ENCODE data around the gene OR4E2. TPM values are rescaled to one million over a fixed set of nuclear protein-coding genes. Genes with fewer than 3 reads are reported as not detected.

The OR4E2 gene
- total and polyA plus RNA-seq, 2 donors (not counting 1 experiment from before 2014, with no cell fraction given), result not detected

- no peaks in the 10 kb centered on the region for H3K27me3 ChIP-seq (ENCODE audit: control insufficient read depth, insufficient read depth, low read length)
- H3K4me3 ChIP-seq (replicated peaks in 1 of 4; ENCODE audit: control extremely low read depth in 1 of 4, insufficient read depth in 1 of 4, low read depth in 3 of 4, low read length in 4 of 4), result no peak overlapping the region
- no peaks in the 10 kb centered on the region for H3K9me3 ChIP-seq (ENCODE audit: control insufficient read depth, insufficient read depth, low read depth, low read length)
- H3K9ac ChIP-seq (ENCODE audit: insufficient read depth, low read length), result no peak overlapping the region
- no peak for TF ChIP-seq EZH2 (IDR thresholded peaks at IDR 0.05; ENCODE audit: low read length, missing control alignments)
- no peak for TF ChIP-seq CTCF (conservative IDR thresholded peaks at IDR 0.05 in 1 of 2, IDR thresholded peaks at IDR 0.05 in 1 of 2; ENCODE audit: low read depth in 1 of 2, low read length in 2 of 2)
- DNase-seq (ENCODE audit: low read depth in 2 of 2), result no peak
- H2AFZ ChIP-seq (ENCODE audit: low read length), result no peak overlapping the region
- H3K27ac ChIP-seq (ENCODE audit: insufficient read depth, low read length), result no peak overlapping the region
- no peak overlapping the region for H3K4me2 ChIP-seq (ENCODE audit: extremely low read depth, insufficient read depth, low read length)
- no peaks in the 10 kb centered on the region for H3K4me1 ChIP-seq (ENCODE audit: control insufficient read depth, extremely low read depth, insufficient read depth, low read length)
- H3K36me3 ChIP-seq (ENCODE audit: control insufficient read depth, insufficient read depth, low read length), result no peaks in the 10 kb centered on the region
- no peaks in the 10 kb centered on the region for H4K20me1 ChIP-seq (ENCODE audit: control insufficient read depth, extremely low read depth, insufficient read depth, low read length)
- H3K79me2 ChIP-seq (ENCODE audit: control insufficient read depth, insufficient read depth, low read length), result no peaks in the 10 kb centered on the region
These were observed 45.9 kb downstream of the OR4E2 start for GRCh38 chr14:21699551-21699950.

GRCh38 chr14:21702316-21702715 lies 48.7 kb downstream of the OR4E2 start:
- Histone ChIP-seq H3K79me2 (ENCODE audit: control insufficient read depth, insufficient read depth, low read length) (no peaks in the 10 kb centered on the region), H3K36me3 (ENCODE audit: control insufficient read depth, insufficient read depth, low read length) (no peaks in the 10 kb centered on the region), H3K4me3 (replicated peaks in 1 of 4; ENCODE audit: control extremely low read depth in 1 of 4, insufficient read depth in 1 of 4, low read depth in 3 of 4, low read length in 4 of 4) (no peak overlapping the region), H3K9me3 (ENCODE audit: control insufficient read depth, insufficient read depth, low read depth, low read length) (no peaks in the 10 kb centered on the region), H3K27me3 (ENCODE audit: control insufficient read depth, insufficient read depth, low read length) (no peaks in the 10 kb centered on the region), H3K4me1 (ENCODE audit: control insufficient read depth, extremely low read depth, insufficient read depth, low read length) (no peaks in the 10 kb centered on the region), H4K20me1 (ENCODE audit: control insufficient read depth, extremely low read depth, insufficient read depth, low read length) (no peaks in the 10 kb centered on the region), H3K27ac (ENCODE audit: insufficient read depth, low read length) (no peak overlapping the region), H3K9ac (ENCODE audit: insufficient read depth, low read length) (no peak overlapping the region), H3K4me2 (ENCODE audit: extremely low read depth, insufficient read depth, low read length) (no peak overlapping the region), H2AFZ (ENCODE audit: low read length) (no peak overlapping the region)
- no peak for TF ChIP-seq CTCF (conservative IDR thresholded peaks at IDR 0.05 in 1 of 2, IDR thresholded peaks at IDR 0.05 in 1 of 2; ENCODE audit: low read depth in 1 of 2, low read length in 2 of 2)
- TF ChIP-seq EZH2 (IDR thresholded peaks at IDR 0.05; ENCODE audit: low read length, missing control alignments), result no peak
- no peak for DNase-seq (ENCODE audit: low read depth in 2 of 2)

- Histone ChIP-seq H3K4me1 (ENCODE audit: control insufficient read depth, extremely low read depth, insufficient read depth, low read length) (no peaks in the 10 kb centered on the region), H4K20me1 (ENCODE audit: control insufficient read depth, extremely low read depth, insufficient read depth, low read length) (no peaks in the 10 kb centered on the region), H2AFZ (ENCODE audit: low read length) (no peak overlapping the region), H3K79me2 (ENCODE audit: control insufficient read depth, insufficient read depth, low read length) (no peaks in the 10 kb centered on the region), H3K4me2 (ENCODE audit: extremely low read depth, insufficient read depth, low read length) (no peak overlapping the region), H3K9me3 (ENCODE audit: control insufficient read depth, insufficient read depth, low read depth, low read length) (no peaks in the 10 kb centered on the region), H3K36me3 (ENCODE audit: control insufficient read depth, insufficient read depth, low read length) (no peaks in the 10 kb centered on the region), H3K9ac (ENCODE audit: insufficient read depth, low read length) (no peak overlapping the region), H3K27me3 (ENCODE audit: control insufficient read depth, insufficient read depth, low read length) (no peaks in the 10 kb centered on the region), H3K4me3 (replicated peaks in 1 of 4; ENCODE audit: control extremely low read depth in 1 of 4, insufficient read depth in 1 of 4, low read depth in 3 of 4, low read length in 4 of 4) (no peak overlapping the region), H3K27ac (ENCODE audit: insufficient read depth, low read length) (no peak overlapping the region)
- no peak for TF ChIP-seq EZH2 (IDR thresholded peaks at IDR 0.05; ENCODE audit: low read length, missing control alignments)
- TF ChIP-seq CTCF (conservative IDR thresholded peaks at IDR 0.05 in 1 of 2, IDR thresholded peaks at IDR 0.05 in 1 of 2; ENCODE audit: low read depth in 1 of 2, low read length in 2 of 2), result no peak
- DNase-seq (ENCODE audit: low read depth in 2 of 2), result no peak
These were observed 50.0 kb downstream of the OR4E2 start for GRCh38 chr14:21703357-21704326.

All from fibroblast of lung (primary cell).